ENCODE results near the gene SEL1L3. TPM values are rescaled to one million over a fixed set of nuclear protein-coding genes. Genes with fewer than 3 reads are reported as not detected.

SEL1L3 gene
- total RNA-seq, 3 donors from 2014 or later (not counting 1 experiment from before 2014, with no cell fraction given), result 45.4 to 61.0 (median 45.7) TPM

GRCh38 chr4:25901030-25901430, 38.2 kb upstream of the SEL1L3 start:
- no peak overlapping the region for H3K27ac Mint-ChIP-seq
- no peaks in the 10 kb centered on the region for H3K36me3 Mint-ChIP-seq
- Histone ChIP-seq H3K4me3 (ENCODE audit: low read length) (no peak overlapping the region), H3K9me3 (ENCODE audit: control insufficient read depth, insufficient read depth, low read length) (no peaks in the 10 kb centered on the region), H3K4me1 (ENCODE audit: control insufficient read depth, insufficient read depth, low read length) (peaks cover 4% of the 10 kb centered on the region), H3K36me3 (ENCODE audit: control insufficient read depth, insufficient read depth, low read length) (no peaks in the 10 kb centered on the region), H3K27me3 (ENCODE audit: control insufficient read depth, insufficient read depth, low read length) (no peaks in the 10 kb centered on the region), H3K27ac (ENCODE audit: low read length) (no peak overlapping the region)
- 96% methylated on average over 10 of the region's 10 CpGs for WGBS (ENCODE audit: insufficient coverage)
- no peak overlapping the region for H3K4me3 Mint-ChIP-seq
- DNase-seq (no peak), ATAC-seq (no peak)
- H3K4me1 Mint-ChIP-seq, result no peaks in the 10 kb centered on the region
- no peaks in the 10 kb centered on the region for H3K9me3 Mint-ChIP-seq
- no peaks in the 10 kb centered on the region for H3K27me3 Mint-ChIP-seq (ENCODE audit: low read depth in 2 of 2)
- intact Hi-C loops (cut with micrococcal nuclease), result no loop called here
- no peak for TF ChIP-seq CTCF (IDR thresholded peaks at IDR 0.05)

- DNase-seq, result no peak
- Mint-ChIP-seq H3K36me3 (no peaks in the 10 kb centered on the region), H3K9me3 (no peaks in the 10 kb centered on the region), H3K4me3 (no peak overlapping the region), H3K27ac (no peak overlapping the region), H3K27me3 (ENCODE audit: low read depth in 2 of 2) (no peaks in the 10 kb centered on the region), H3K4me1 (no peaks in the 10 kb centered on the region)
- H3K36me3 ChIP-seq (ENCODE audit: control insufficient read depth, insufficient read depth, low read length), result no peaks in the 10 kb centered on the region
- no peaks in the 10 kb centered on the region for H3K27me3 ChIP-seq (ENCODE audit: control insufficient read depth, insufficient read depth, low read length)
- H3K9me3 ChIP-seq (ENCODE audit: control insufficient read depth, insufficient read depth, low read length), result no peaks in the 10 kb centered on the region
- intact Hi-C loops (cut with micrococcal nuclease), result no loop called here
- H3K4me1 ChIP-seq (ENCODE audit: control insufficient read depth, insufficient read depth, low read length), result peaks cover 4% of the 10 kb centered on the region
- TF ChIP-seq CTCF (IDR thresholded peaks at IDR 0.05), result no peak
- WGBS (ENCODE audit: insufficient coverage), result no CpG with 5 or more reads among the region's 1 CpG
- H3K4me3 ChIP-seq (ENCODE audit: low read length), result no peak overlapping the region
- ATAC-seq, result no peak
- no peak overlapping the region for H3K27ac ChIP-seq (ENCODE audit: low read length)
Measured at GRCh38 chr4:25900310-25900709, 37.5 kb upstream of the SEL1L3 start.

- ATAC-seq (no peak), DNase-seq (no peak)
- H3K4me3 Mint-ChIP-seq, result no peak overlapping the region
- Histone ChIP-seq H3K27ac (ENCODE audit: low read length) (no peak overlapping the region), H3K4me3 (ENCODE audit: low read length) (no peak overlapping the region), H3K4me1 (ENCODE audit: control insufficient read depth, insufficient read depth, low read length) (no peaks in the 10 kb centered on the region), H3K9me3 (ENCODE audit: control insufficient read depth, insufficient read depth, low read length) (no peaks in the 10 kb centered on the region), H3K36me3 (ENCODE audit: control insufficient read depth, insufficient read depth, low read length) (no peaks in the 10 kb centered on the region), H3K27me3 (ENCODE audit: control insufficient read depth, insufficient read depth, low read length) (no peaks in the 10 kb centered on the region)
- no peaks in the 10 kb centered on the region for H3K9me3 Mint-ChIP-seq
- no peak overlapping the region for H3K27ac Mint-ChIP-seq
- no peaks in the 10 kb centered on the region for H3K27me3 Mint-ChIP-seq (ENCODE audit: low read depth in 2 of 2)
- H3K36me3 Mint-ChIP-seq, result no peaks in the 10 kb centered on the region
- intact Hi-C loops (cut with micrococcal nuclease), result no loop called here
- no peaks in the 10 kb centered on the region for H3K4me1 Mint-ChIP-seq
- TF ChIP-seq CTCF (IDR thresholded peaks at IDR 0.05), result no peak
- 90% methylated on average over 5 of the region's 5 CpGs for WGBS (ENCODE audit: insufficient coverage)
Measured at GRCh38 chr4:25896776-25897539, 34.2 kb upstream of the SEL1L3 start.

GRCh38 chr4:25892796-25893195, 30.0 kb upstream of the SEL1L3 start:
- ATAC-seq (no peak), DNase-seq (no peak)
- H3K4me1 Mint-ChIP-seq, result no peaks in the 10 kb centered on the region
- WGBS (ENCODE audit: insufficient coverage), result 95% methylated on average over 6 of the region's 6 CpGs
- Histone ChIP-seq H3K4me3 (ENCODE audit: low read length) (no peak overlapping the region), H3K27me3 (ENCODE audit: control insufficient read depth, insufficient read depth, low read length) (no peaks in the 10 kb centered on the region), H3K27ac (ENCODE audit: low read length) (no peak overlapping the region), H3K36me3 (ENCODE audit: control insufficient read depth, insufficient read depth, low read length) (no peaks in the 10 kb centered on the region), H3K4me1 (ENCODE audit: control insufficient read depth, insufficient read depth, low read length) (no peaks in the 10 kb centered on the region), H3K9me3 (ENCODE audit: control insufficient read depth, insufficient read depth, low read length) (no peaks in the 10 kb centered on the region)
- no peaks in the 10 kb centered on the region for H3K9me3 Mint-ChIP-seq
- H3K27me3 Mint-ChIP-seq (ENCODE audit: low read depth in 2 of 2), result no peaks in the 10 kb centered on the region
- no peak overlapping the region for H3K4me3 Mint-ChIP-seq
- H3K36me3 Mint-ChIP-seq, result no peaks in the 10 kb centered on the region
- intact Hi-C loops (cut with micrococcal nuclease), result no loop called here
- TF ChIP-seq CTCF (IDR thresholded peaks at IDR 0.05), result no peak
- no peak overlapping the region for H3K27ac Mint-ChIP-seq

Measured in natural killer cell (primary cell).